AG20443 (cell line): ENCODE data around the gene SYNE3.

Experiments used
- DNase-seq: peaks from one replicate; pipeline ENCODE4 v3.0.0; 2012; ENCODE audit warnings: low spot score, mixed read lengths

The SYNE3 gene, protein sequence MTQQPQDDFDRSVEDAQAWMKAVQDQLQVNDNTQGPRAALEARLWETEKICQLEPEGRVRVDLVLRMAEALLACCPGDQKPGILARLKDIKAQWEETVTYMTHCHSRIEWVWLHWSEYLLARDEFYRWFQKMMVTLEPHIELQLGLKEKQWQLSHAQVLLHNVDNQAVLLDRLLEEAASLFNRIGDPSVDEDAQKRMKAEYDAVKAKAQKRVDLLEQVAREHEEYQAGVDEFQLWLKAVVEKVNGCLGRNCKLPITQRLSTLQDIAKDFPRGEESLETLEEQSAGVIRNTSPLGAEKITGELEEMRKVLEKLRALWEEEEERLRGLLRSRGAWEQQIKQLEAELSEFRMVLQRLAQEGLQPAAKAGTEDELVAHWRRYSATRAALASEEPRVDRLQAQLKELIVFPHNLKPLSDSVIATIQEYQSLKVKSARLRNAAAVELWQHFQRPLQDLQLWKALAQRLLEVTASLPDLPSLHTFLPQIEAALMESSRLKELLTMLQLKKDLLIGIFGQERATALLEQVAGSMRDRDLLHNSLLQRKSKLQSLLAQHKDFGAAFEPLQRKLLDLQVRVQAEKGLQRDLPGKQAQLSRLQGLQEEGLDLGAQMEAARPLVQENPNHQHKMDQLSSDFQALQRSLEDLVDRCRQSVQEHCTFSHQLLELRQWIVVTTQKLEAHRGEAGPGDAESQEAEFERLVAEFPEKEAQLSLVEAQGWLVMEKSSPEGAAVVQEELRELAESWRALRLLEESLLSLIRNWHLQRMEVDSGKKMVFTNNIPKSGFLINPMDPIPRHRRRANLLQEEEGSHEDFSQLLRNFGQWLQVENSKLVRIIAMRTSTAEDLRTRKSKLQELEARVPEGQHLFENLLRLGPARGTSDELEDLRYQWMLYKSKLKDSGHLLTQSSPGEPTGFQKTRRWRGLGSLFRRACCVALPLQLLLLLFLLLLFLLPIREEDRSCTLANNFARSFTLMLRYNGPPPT

DNA sequence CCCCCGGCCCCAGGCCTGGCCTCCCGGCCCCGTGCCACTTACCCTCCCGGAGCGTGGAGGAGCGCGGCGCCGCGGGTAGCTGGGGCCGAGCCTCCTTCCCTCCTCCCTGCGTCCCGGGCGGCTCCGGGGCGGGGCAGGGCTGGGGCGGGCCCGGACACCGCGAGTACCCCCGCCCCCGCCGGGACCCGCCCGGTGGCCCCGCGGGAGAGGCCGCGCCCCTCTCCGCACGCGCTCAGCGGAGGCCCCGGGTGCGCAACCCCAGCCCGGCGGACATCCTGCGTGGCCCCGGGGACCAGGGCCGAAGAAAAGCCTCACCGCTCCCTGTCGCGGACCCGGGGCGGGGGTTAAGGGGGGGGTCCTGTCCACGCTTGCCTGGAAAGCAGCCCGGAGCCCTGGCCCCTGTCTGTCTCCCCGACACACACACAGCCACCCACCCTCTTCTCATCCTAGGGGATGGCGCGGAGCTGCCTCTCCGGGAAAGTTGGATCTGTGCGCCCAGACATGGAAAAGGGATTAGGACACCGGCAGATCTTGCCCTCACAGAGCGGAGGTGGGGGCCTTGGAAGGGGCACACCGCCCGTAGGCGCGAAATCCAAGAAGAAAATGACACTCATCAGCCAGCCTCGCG lies at the start of gene SYNE3:
Gene SYNE3, minus strand, starts transcription at position 97 of the 628 bp plus-strand sequence. CDS start 40,829 bp downstream, outside the sequence.
- peak; percentile 88 for DNase-seq

DNA sequence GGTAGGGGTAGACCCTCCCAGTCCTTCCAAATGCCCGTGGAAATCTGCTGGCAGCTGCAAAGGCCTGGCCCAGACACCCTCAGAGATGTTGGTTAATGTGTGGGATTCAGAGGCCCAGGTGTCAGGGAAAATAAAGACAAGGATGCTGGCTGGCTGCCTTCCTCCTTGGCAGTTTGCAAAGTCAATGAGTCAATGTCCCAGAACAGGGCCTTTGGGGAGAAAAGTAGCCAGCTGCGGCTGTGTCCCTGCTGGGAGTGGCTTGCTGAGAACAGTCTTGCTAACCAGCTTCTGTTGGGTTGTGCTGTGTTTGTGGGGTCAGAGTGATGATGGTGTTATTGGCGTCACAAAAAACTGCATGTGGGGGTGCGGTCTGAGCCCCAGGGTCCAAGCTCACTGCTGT lies 47.6 kb upstream of the SYNE3 start:
- DNase-seq = peak; percentile 48

DNA sequence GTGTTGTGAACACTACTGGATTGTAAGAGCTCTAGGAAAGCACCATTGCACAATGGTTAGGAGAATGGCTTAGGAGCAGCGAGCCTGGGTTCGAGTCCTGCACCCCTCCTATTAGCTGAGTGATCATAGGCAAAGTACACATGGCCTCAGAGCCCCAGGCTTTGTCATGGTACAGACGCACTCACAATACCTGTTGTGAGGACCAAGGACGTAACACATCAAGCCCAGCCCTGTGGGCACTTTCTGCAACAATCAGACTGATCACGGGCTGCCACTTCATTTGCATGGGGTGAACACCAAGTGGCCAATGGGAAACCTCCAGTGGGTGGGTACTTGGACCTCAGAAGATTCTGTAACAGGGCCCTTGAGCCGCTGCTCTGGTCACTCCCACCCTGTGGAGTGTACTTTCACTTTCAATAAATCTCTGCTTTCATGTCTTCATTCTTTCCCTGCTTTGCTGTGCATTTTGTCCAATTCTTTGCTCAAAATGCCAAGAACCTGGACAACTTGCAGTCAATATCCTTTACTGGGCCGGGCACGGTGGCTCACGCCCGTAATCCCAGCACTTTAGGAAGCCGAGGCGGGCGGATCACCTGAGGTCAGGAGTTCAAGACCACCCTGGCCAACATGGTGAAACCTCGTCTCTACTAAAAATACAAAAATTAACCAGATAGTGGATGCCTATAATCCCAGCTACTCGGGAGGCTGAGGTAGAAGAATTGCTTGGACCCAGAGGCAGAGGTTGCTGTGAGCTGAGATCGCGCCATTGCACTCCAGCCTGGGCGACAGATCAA lies 46.6 kb upstream of the SYNE3 start:
- peak; percentile 29 for DNase-seq

DNA sequence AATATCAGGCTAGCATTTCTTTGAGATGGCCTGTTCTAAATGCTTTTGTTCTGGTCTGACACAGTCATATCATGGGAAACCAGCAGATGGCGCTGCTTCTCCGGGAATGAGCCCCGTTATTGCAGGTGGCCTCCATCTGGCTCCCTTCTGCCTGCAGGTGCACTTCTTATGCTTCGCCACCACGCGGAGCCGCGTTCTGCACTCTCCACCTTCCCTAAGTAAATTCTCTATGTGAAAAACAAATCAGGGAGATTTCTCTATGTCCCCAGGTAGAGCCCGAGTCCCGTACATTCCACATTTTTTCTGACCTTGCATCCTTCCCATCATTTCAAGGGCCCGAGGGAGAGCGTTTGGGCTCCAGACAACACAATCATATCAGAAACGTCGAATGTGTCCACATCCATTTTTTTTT lies 44.6 kb upstream of the SYNE3 start:
- peak; percentile 83 for DNase-seq

DNA sequence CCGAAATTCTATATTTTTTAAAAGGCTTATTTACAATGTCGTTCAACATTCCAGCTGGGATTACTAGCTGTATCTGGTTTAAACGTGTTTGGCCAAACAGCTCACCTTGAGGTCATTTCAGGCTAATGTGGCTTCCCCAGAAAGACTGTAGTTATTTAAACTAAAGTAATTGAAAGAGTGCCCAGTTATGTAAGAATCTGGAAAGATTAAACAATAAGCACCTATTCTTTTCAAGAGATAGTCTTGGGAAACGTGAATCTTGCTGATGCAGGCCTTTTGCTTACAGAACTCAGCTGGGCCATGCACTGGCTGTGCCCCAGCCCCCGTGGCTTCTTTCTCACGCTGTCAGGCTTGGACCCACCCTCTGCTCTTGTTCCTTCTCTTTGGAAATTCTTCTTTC lies 42.8 kb upstream of the SYNE3 start:
- no peak for DNase-seq

DNA sequence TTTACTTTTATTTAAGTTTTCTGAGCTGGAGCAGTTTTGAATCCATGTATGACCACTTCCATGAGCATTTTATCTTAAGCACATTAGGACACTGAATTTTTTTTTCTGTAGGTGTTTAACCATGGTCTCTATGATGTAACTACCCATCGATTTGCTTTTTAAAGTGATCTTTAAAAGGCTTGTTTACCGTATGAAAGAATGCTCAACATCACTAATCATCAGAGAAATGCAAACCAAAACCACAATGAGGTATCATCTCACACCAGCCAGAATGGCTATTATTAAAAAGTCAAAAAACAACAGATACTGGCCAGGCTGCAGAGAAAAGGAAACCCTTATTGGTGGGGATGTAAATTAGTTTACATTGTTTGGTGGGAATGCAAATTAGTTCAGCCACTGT lies 41.4 kb upstream of the SYNE3 start:
- DNase-seq = no peak

DNA sequence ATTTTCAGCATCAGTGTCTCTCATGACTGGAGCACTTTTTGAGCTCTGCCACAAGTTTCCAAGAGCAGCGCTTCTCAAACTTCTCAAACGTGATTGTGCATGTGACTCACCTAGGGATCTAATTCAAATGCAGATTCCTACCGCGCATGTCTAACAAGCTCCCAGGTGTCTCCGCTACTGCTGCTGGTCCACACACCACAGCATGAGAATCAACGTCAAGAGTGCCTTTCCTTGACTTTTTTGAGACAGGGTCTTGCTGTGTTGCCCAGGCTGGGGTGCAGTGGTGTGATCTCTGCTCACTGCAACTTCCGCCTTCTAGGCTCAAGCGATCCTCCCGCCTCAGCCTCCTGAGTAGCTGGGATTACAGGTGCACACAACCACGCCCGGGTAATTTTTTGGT lies 40.8 kb upstream of the SYNE3 start:
- DNase-seq = no peak

DNA sequence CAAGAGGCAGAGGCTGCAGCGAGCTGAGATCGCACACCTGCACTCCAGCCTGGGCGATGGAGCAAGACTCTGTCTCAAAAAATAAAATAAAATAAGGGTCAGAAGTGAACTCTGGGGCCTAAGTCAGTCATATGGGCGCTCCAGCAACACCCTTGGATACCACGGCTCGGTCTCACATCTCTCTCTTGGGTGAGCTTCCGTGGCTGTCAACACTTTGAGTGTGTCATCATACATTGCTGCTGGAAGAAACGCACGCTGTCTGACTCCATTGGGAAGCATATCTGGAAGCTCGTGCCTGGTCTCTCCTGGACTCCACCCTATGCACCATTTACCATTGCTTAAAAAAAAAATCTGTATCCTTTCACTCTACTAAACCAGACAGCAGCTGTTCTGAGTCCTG lies 38.6 kb upstream of the SYNE3 start:
- DNase-seq = no peak

DNA sequence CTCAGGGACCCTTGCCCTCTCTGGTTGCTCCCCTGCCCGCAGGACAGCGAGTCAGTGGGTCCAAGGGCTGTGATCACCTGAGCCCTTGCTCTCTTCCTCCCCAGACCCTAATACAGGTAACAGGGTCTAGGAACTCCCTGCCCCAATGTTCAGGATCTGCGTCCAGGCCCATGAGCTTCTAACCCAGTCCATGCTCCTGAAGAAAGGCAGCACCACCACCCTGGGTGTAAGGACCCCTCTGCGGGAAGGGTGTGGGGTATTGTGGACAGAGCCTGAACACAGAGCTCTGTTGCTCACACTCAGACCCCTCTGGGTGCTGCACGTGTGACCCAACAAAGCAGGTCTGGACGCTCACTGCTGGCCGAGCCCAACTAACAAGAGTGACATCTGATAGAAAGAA lies 36.7 kb upstream of the SYNE3 start:
- no peak for DNase-seq

DNA sequence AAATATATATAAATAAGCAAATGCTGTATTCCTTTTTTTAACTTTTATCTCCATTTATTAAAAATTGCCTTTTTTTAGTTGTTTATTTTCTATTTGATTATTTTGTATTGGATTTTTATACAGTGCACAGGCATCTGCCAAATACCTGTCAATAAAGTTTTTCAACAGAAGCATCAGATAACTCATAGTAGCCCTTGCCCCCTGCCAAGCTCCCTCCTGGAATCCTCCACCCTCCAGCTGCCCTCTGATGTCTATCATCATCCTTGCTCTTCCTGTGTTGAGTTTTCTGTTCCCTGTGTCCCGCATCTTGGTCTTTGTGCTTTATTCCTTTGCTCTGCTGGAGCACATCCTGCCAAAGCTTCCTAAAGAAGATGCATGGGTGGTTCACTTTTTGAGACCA lies 35.0 kb upstream of the SYNE3 start:
- DNase-seq = no peak

DNA sequence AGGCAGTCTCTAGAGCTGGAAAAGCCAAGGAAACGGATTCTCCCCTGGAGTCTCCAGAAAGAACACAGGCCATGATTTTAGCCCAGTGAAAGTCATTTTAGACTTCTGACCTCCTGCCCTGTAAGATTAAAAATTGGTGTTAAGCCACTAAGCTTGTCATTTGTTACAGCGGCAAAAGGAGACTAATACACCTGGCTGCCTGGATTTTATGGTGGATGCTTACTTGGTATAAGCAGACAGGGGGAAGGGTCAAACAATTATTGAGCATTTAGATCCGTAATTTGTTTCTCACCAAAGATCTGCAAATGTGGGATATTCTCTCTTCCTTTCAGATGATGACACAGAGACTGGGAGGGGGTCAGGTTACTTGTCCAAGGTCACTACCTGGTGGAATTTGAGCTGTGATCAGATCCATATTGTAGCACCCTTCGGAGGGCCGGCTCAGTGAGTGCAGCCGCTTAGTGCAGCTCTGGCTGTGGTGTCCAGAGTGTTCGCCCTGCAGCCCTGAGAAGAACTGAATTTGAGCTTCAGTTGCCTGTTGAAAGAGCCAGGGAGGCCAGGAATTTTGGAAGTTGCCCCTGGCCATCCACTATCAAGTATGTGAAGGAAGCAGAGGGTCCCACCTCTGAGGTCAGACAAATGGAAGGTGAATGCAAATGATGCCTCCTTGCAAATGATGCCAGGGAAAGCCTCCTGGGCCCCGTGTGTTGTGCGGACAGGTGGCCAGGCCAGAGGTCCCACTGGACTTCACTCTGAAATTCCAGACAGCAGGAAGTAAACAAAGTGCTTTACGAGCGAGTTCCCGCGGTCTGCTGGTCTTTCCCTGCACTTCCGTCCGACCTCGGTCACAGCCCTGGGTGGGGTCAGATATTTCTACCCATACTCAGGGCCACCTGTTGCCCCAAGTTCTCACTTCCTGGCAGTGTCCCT lies 33.5 kb upstream of the SYNE3 start:
- no peak for DNase-seq

DNA sequence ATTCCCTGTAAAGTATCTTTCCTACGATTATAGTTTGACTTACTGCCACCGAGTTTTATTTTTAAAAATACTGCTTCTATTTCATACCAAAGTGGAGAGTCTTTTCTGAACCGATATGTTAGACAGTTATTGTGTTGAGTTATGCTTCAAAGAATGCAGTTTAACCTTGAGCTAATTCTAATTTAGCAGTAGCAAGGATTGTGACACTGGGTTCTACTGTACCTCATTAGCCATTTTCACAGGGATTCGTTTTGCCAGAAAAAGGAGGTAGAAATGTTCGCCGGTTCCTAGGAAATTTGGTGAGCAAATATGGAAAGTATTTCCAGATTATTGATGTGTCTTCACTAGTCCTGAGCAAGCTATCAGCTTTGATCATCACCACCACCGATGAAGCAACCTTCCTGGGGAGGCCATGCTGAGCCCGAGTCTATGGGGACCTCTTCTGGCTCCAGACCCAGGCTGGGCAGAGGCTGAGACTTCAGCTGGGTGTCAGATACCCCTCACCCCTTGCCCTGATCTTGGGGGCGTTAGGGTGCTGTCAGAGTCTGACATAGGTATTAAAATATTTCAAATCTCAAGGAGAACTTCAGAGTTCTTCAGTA lies 32.0 kb upstream of the SYNE3 start:
- no peak for DNase-seq

DNA sequence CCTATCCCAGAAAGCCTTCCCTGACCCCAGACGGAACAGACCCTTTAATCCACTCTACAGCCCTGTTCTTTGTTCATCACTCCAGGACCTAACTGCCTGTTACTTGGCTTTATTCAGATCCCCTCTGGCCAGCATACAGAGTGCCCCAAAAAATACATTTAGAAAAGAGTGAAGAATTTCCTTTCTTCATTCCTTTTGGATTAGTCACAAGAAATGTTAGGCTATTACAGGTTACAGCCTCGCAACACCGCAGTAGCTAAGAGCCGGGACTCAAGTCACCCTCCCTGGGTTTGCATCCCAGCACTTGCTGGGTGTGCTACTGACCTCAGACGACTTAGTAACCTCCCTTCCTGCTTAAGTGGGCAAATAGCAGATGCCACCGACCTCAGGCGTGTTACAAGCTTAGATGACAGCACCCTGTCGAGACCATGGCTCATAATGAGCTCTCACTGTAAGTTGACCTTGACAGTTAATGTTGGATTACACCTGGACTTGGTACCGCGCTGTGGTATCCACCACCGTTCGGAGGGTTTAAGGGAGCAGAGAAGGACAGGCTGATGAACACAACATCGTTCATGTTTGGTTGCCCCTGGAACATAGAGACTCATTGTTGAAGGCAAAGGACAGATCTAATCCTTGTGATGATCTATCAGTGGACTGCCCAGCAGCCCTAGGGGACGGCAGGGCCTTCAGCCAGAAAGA lies 31.3 kb upstream of the SYNE3 start:
- no peak for DNase-seq

DNA sequence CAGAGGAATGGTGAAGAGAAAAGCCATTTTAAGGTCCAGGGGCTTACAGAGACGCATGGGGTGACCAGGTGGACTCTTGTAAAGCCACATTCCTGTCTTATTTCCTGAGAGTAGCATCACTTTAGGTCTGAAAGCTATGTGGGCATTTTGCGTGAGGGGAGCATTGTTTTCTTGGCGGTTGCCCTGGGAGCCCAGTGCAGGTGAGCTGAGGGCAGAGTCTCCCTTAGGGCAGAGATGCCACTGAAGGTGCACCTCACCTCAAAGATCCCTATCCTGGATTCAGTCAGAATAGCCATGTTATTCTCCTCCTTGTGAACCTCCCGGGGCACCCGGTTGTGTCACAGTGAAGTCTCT lies 30.8 kb upstream of the SYNE3 start:
- no peak for DNase-seq

DNA sequence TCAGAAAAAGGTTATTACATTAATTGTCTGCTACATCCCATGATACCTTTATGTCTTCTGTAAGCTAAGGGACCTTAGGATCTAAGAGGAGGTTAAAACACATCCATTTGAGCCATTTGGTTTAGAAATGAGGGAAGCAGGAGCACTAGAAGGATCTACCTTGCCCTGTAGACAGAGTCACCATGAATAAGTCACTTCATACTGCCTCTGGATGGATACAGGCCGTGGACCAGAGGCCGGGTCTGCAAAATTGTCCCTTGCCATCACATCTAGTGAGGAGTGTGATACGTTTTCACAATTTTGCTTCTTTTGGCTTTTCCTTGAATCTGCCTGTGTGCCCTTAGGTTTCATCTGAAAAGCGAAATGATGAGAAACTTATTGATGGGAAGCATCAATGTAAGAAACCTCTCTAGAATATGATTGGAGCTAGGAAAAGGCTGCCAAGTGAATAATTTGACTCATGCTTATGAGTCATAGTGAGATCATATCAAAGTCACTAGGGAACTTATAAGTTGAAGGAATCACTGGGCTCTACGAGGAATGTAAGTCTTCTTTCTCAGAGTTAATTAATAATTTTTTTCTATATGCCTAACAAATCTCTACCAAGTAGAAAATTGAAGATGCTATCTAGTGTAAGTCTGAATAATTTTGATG lies 29.2 kb upstream of the SYNE3 start:
- peak; percentile 35 for DNase-seq

DNA sequence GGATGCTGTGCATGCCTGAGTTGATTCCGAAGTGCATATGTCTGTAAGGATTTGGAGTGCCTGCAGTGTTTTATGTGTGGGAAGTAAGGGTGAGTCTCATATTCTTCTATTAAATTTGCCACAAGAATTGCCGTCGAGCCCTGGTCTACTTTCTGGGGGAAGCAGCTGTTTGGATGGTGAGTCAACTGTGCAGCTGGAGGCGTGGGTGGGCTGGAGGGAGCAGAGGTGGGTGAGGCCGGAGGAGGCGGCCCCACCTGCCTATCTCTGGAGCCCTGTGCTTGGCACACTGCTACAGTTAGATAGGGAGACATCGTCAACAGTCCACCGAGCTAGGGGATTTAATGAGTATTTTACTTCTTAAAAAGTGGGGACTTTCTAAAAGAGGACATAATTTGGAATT lies 28.1 kb upstream of the SYNE3 start:
- DNase-seq = no peak

DNA sequence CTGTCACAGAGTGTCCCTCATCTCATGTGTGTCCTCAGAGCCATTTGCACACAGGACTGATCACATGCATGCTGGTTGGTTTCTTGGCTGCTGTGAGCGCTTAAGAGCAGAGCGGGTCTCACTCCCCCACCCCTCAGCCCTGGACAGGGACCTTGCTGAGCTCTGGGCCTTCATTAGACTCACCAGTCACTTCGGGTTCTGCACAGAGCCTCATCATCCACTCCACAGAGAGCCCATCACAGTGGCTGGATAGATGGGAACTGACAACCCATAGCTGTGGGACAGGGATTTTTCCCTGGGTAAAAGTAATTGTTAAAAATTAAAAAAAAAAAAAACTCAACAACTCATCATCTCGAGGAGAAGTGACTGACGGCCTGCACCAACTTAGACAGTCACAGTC lies 26.6 kb upstream of the SYNE3 start:
- no peak for DNase-seq

DNA sequence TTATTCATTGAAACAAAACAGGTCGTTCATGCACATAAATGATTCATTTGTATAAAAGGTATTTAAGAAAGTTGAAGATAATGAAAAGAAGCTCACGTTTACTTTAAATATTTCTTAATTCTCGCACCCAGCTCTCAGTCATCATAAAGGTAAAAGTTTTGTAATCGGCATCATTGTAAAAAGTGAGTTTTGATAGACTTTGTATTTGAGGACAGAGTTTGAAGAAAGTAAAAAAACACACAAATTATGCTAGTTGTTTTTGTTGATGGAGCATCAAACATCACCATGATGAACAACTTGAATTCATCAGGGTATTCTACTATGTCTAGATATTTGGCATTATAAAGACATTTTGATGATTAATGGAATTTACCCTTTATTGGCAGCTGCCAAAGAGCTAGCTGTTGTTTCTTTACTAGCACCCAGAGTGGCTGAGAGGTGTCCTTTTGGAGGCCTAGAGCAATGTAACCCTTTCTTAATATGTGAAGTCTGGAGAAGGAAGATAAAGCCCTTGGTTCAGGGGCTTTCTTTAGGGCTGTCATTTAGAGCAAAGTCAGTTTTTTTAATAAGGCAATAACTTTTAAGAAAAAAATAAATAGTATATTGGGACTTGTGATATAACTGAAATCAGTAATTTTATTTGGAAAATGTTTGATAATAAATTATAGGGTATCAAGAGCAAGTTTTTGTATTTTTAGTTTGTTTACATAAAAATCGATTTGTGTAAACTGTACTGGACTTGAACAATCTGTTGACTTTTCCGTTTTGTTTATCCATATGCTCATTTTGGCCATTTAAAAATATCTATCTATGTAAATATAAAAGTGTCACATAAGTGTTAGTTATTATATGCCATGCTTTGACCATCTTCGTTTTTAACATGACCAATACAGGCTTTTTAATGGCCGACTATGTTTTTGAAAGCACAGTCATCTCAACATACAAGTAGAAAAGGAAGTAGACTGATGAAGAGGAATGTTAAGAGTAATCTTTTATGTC lies 25.8 kb upstream of the SYNE3 start:
- no peak for DNase-seq
